GF-D8 (cell line): ENCODE results near the gene SLC22A12.
"Not testable (repeated sequence)": the region's sequence is repeated elsewhere in the genome, so short reads cannot be mapped to it uniquely, and the experiment has no call there.

Experiments
- DNase-seq: peaks from one replicate; lab custom pipeline; 2025; lab: John Stamatoyannopoulos, UW

Gene SLC22A12

GRCh38 chr11:64590763-64591221 lies at the start of gene SLC22A12:
Gene SLC22A12, plus strand, starts transcription at chr11:64591220. Its CDS starts 337 bp downstream, at chr11:64591557.
- no peak for DNase-seq

- no peak for DNase-seq
Observed at GRCh38 chr11:64542172-64543125, 48.6 kb upstream of the SLC22A12 start.

- DNase-seq: no peak
Observed at GRCh38 chr11:64543818-64544217, 47.2 kb upstream of the SLC22A12 start.

- DNase-seq: no peak
Observed at GRCh38 chr11:64544616-64545296, 46.3 kb upstream of the SLC22A12 start.

- no peak for DNase-seq
Observed at GRCh38 chr11:64545619-64546018, 45.4 kb upstream of the SLC22A12 start.

GRCh38 chr11:64546176-64546575 lies 44.8 kb upstream of the SLC22A12 start:
- DNase-seq: no peak

- DNase-seq: no peak
Observed at GRCh38 chr11:64546600-64546999, 44.4 kb upstream of the SLC22A12 start.

GRCh38 chr11:64549969-64550368 lies 41.1 kb upstream of the SLC22A12 start:
- no peak for DNase-seq

GRCh38 chr11:64553554-64554201 lies 37.3 kb upstream of the SLC22A12 start:
- DNase-seq: no peak

- no peak for DNase-seq
Observed at GRCh38 chr11:64556044-64556720, 34.8 kb upstream of the SLC22A12 start.

- DNase-seq: no peak
Observed at GRCh38 chr11:64556721-64557250, 34.2 kb upstream of the SLC22A12 start.

GRCh38 chr11:64558065-64558745 lies 32.8 kb upstream of the SLC22A12 start:
- no peak for DNase-seq

GRCh38 chr11:64558869-64559268 lies 32.2 kb upstream of the SLC22A12 start:
- DNase-seq: no peak

GRCh38 chr11:64559351-64560138 lies 31.5 kb upstream of the SLC22A12 start:
- DNase-seq: no peak

GRCh38 chr11:64560139-64560771 lies 30.8 kb upstream of the SLC22A12 start:
- no peak for DNase-seq

- no peak for DNase-seq
Observed at GRCh38 chr11:64560941-64561340, 30.1 kb upstream of the SLC22A12 start.

- not testable (repeated sequence) for DNase-seq
Observed at GRCh38 chr11:64561429-64561828, 29.6 kb upstream of the SLC22A12 start.

GRCh38 chr11:64561984-64562722 lies 28.9 kb upstream of the SLC22A12 start:
- DNase-seq: no peak
